ENCODE results near the gene FNDC3B. TPM values are rescaled to one million over a fixed set of nuclear protein-coding genes. Genes with fewer than 3 reads are reported as not detected.

Gene FNDC3B
- total and polyA plus RNA-seq, 2 donors (not counting 1 experiment from before 2014, with no cell fraction given) = 1.2 to 9.2 TPM

GRCh38 chr3:172390792-172391191 is 351.4 kb downstream of the FNDC3B start:
- Histone ChIP-seq H3K4me3 (ENCODE audit: control extremely low read depth in 1 of 5, extremely low read depth in 1 of 5, insufficient read depth in 1 of 5, low read depth in 2 of 5, low read length in 4 of 5) (no peak overlapping the region), H3K4me1 (ENCODE audit: control insufficient read depth in 2 of 2, insufficient read depth in 2 of 2, low read length in 2 of 2) (no peaks in the 10 kb centered on the region), H3K9ac (ENCODE audit: low read length) (no peak overlapping the region), H3K27me3 (replicated peaks in 1 of 4; ENCODE audit: control extremely low read depth in 1 of 4, control insufficient read depth in 3 of 4, insufficient read depth in 4 of 4, low read length in 3 of 4) (no peaks in the 10 kb centered on the region), H3K4me2 (replicated peaks; ENCODE audit: low read depth, low read length, poor library complexity, severe bottlenecking) (no peak overlapping the region), H4K20me1 (ENCODE audit: control insufficient read depth, insufficient read depth, low read length, poor library complexity, severe bottlenecking) (no peaks in the 10 kb centered on the region), H3K36me3 (replicated peaks in 1 of 2; ENCODE audit: control extremely low read depth in 1 of 2, control insufficient read depth in 1 of 2, extremely low read depth in 1 of 2, insufficient read depth in 2 of 2, low read length in 1 of 2) (no peaks in the 10 kb centered on the region), H3K9me3 (ENCODE audit: control extremely low read depth in 1 of 3, control insufficient read depth in 2 of 3, insufficient read depth in 1 of 3, low read length in 2 of 3) (peaks cover 0 to 5% (median 0%) of the 10 kb centered on the region in 3 donors), H3K27ac (ENCODE audit: low read length in 2 of 2) (no peak overlapping the region), H3K79me2 (ENCODE audit: control insufficient read depth, insufficient read depth, low read length) (no peaks in the 10 kb centered on the region), H2AFZ (ENCODE audit: insufficient read depth, low read depth, low read length, poor library complexity, severe bottlenecking) (no peak overlapping the region)
- Mint-ChIP-seq H3K27me3 (no peaks in the 10 kb centered on the region), H3K9me3 (ENCODE audit: insufficient read depth) (peaks cover 3% of the 10 kb centered on the region), H3K4me3 (no peak overlapping the region), H3K27ac (no peak overlapping the region), H3K4me1 (no peaks in the 10 kb centered on the region)
- intact Hi-C loops (cut with micrococcal nuclease) = no loop called here
- no peak for TF ChIP-seq EZH2 (IDR thresholded peaks at IDR 0.05; ENCODE audit: borderline replicate concordance, insufficient read depth, low read depth, low read length, poor library complexity, severe bottlenecking)
- WGBS (ENCODE audit: insufficient coverage) = 100% methylated on average over 4 of the region's 5 CpGs
- ATAC-seq (ENCODE audit: low read depth) (no peak), DNase-seq (no peak)
- POLR2A ChIA-PET = interaction anchor here (0.6 kb wide), 1 partner anchor 58 kb away, joined by 4 read pairs; no protein-coding TSS in a partner anchor
- CTCF ChIA-PET = interaction anchor here (0.9 kb wide), 1 partner anchor 58 kb away, joined by 3 read pairs; no protein-coding TSS in a partner anchor

- DNase-seq (no peak), ATAC-seq (ENCODE audit: low read depth) (no peak)
- H3K79me2 ChIP-seq (ENCODE audit: control insufficient read depth, insufficient read depth, low read length) = no peaks in the 10 kb centered on the region
- POLR2A ChIA-PET = interaction anchor here (0.6 kb wide), 1 partner anchor 59 kb away, joined by 4 read pairs; no protein-coding TSS in a partner anchor
- H3K9me3 ChIP-seq (ENCODE audit: control extremely low read depth in 1 of 3, control insufficient read depth in 2 of 3, insufficient read depth in 1 of 3, low read length in 2 of 3) = peaks cover 0 to 5% (median 0%) of the 10 kb centered on the region in 3 donors
- H3K9ac ChIP-seq (ENCODE audit: low read length) = no peak overlapping the region
- WGBS (ENCODE audit: insufficient coverage) = 0% methylated on average over 1 of the region's 5 CpGs
- Mint-ChIP-seq H3K9me3 (ENCODE audit: insufficient read depth) (peaks cover 3% of the 10 kb centered on the region), H3K4me3 (no peak overlapping the region), H3K27ac (no peak overlapping the region), H3K27me3 (no peaks in the 10 kb centered on the region), H3K4me1 (no peaks in the 10 kb centered on the region)
- H3K4me2 ChIP-seq (replicated peaks; ENCODE audit: low read depth, low read length, poor library complexity, severe bottlenecking) = no peak overlapping the region
- no peak for TF ChIP-seq EZH2 (IDR thresholded peaks at IDR 0.05; ENCODE audit: borderline replicate concordance, insufficient read depth, low read depth, low read length, poor library complexity, severe bottlenecking)
- no peak for TF ChIP-seq CTCF (IDR thresholded peaks at IDR 0.05)
- H2AFZ ChIP-seq (ENCODE audit: insufficient read depth, low read depth, low read length, poor library complexity, severe bottlenecking) = no peak overlapping the region
- intact Hi-C loops (cut with micrococcal nuclease) = no loop called here
- H3K36me3 ChIP-seq (replicated peaks in 1 of 2; ENCODE audit: control extremely low read depth in 1 of 2, control insufficient read depth in 1 of 2, extremely low read depth in 1 of 2, insufficient read depth in 2 of 2, low read length in 1 of 2) = no peaks in the 10 kb centered on the region
- no peaks in the 10 kb centered on the region for H3K27me3 ChIP-seq (replicated peaks in 1 of 4; ENCODE audit: control extremely low read depth in 1 of 4, control insufficient read depth in 3 of 4, insufficient read depth in 4 of 4, low read length in 3 of 4)
- CTCF ChIA-PET = interaction anchor here (1.1 kb wide), 1 partner anchor 60 kb away, joined by 3 read pairs; no protein-coding TSS in a partner anchor
- no peaks in the 10 kb centered on the region for H4K20me1 ChIP-seq (ENCODE audit: control insufficient read depth, insufficient read depth, low read length, poor library complexity, severe bottlenecking)
- H3K4me3 ChIP-seq (ENCODE audit: control extremely low read depth in 1 of 5, extremely low read depth in 1 of 5, insufficient read depth in 1 of 5, low read depth in 2 of 5, low read length in 4 of 5) = no peak overlapping the region
- no peaks in the 10 kb centered on the region for H3K4me1 ChIP-seq (ENCODE audit: control insufficient read depth in 2 of 2, insufficient read depth in 2 of 2, low read length in 2 of 2)
- H3K27ac ChIP-seq (ENCODE audit: low read length in 2 of 2) = no peak overlapping the region
These were observed 352.4 kb downstream of the FNDC3B start for GRCh38 chr3:172391592-172392302.

Data from B cell (primary cell).